ENCODE results near the gene CEMIP2. TPM values are rescaled to one million over a fixed set of nuclear protein-coding genes. Genes with fewer than 3 reads are reported as not detected.

CEMIP2 gene
- total and polyA plus RNA-seq, 4 donors = 37.3 to 150 (median 89.9) TPM

- 40 to 52% methylated on average over 4 of the region's 4 CpGs for WGBS, 2 donors
- H3K36me3 ChIP-seq (ENCODE audit: control insufficient read depth in 4 of 4, insufficient read depth in 4 of 4, low read length in 4 of 4) = no peaks in the 10 kb centered on the region
- H3K9ac ChIP-seq (ENCODE audit: insufficient read depth in 1 of 2, low read length in 2 of 2) = no peak overlapping the region
- H3K27ac ChIP-seq (ENCODE audit: low read depth in 1 of 2, low read length in 1 of 2) = peak overlapping the region in 1 of 2 donors; percentile 39
- peaks cover 0 to 3% (median 0%) of the 10 kb centered on the region in 3 donors for H3K27me3 ChIP-seq (ENCODE audit: control insufficient read depth in 3 of 3, insufficient read depth in 3 of 3, low read length in 2 of 3)
- no peak for ATAC-seq (ENCODE audit: insufficient read depth, low FRiP score)
- peak overlapping the region; percentile 67 for H3K4me3 ChIP-seq
- H3K9me3 ChIP-seq (ENCODE audit: control insufficient read depth in 4 of 4, insufficient read depth in 3 of 4, low read length in 3 of 4) = no peaks in the 10 kb centered on the region
- TF ChIP-seq CTCF (IDR thresholded peaks at IDR 0.05; ENCODE audit: control extremely low read depth, extremely low read depth) = no peak
- peaks cover 3 to 37% (median 7%) of the 10 kb centered on the region in 5 donors for H3K4me1 ChIP-seq (ENCODE audit: control insufficient read depth in 5 of 5, insufficient read depth in 5 of 5, low read length in 5 of 5)
- peak in 1 of 3 donors; percentile 28 for DNase-seq
Measured at GRCh38 chr9:71766663-71767062, 1.6 kb downstream of the CEMIP2 start.

- ATAC-seq (ENCODE audit: insufficient read depth, low FRiP score) (no peak), DNase-seq (no peak)
- Histone ChIP-seq H3K36me3 (ENCODE audit: control insufficient read depth in 4 of 4, insufficient read depth in 4 of 4, low read length in 4 of 4) (no peaks in the 10 kb centered on the region), H3K9me3 (ENCODE audit: control insufficient read depth in 4 of 4, insufficient read depth in 3 of 4, low read length in 3 of 4) (no peaks in the 10 kb centered on the region), H3K4me3 (peak overlapping the region; percentile 38), H3K9ac (ENCODE audit: insufficient read depth in 1 of 2, low read length in 2 of 2) (no peak overlapping the region), H3K27ac (ENCODE audit: low read depth in 1 of 2, low read length in 1 of 2) (no peak overlapping the region), H3K4me1 (ENCODE audit: control insufficient read depth in 5 of 5, insufficient read depth in 5 of 5, low read length in 5 of 5) (peaks cover 4 to 43% (median 10%) of the 10 kb centered on the region in 5 donors), H3K27me3 (ENCODE audit: control insufficient read depth in 3 of 3, insufficient read depth in 3 of 3, low read length in 2 of 3) (peaks cover 0 to 3% (median 0%) of the 10 kb centered on the region in 3 donors)
- 40 to 62% methylated on average over 2 of the region's 2 CpGs for WGBS, 2 donors
- TF ChIP-seq CTCF (IDR thresholded peaks at IDR 0.05; ENCODE audit: control extremely low read depth, extremely low read depth) = no peak
Measured at GRCh38 chr9:71765693-71766092, 2.6 kb downstream of the CEMIP2 start.

- no peak for TF ChIP-seq CTCF (IDR thresholded peaks at IDR 0.05; ENCODE audit: control extremely low read depth, extremely low read depth)
- 61 to 70% methylated on average over 1 of the region's 1 CpG for WGBS, 2 donors
- no peak overlapping the region for H3K9ac ChIP-seq (ENCODE audit: insufficient read depth in 1 of 2, low read length in 2 of 2)
- H3K4me3 ChIP-seq = no peak overlapping the region
- H3K9me3 ChIP-seq (ENCODE audit: control insufficient read depth in 4 of 4, insufficient read depth in 3 of 4, low read length in 3 of 4) = no peaks in the 10 kb centered on the region
- H3K36me3 ChIP-seq (ENCODE audit: control insufficient read depth in 4 of 4, insufficient read depth in 4 of 4, low read length in 4 of 4) = no peaks in the 10 kb centered on the region
- DNase-seq (no peak), ATAC-seq (ENCODE audit: insufficient read depth, low FRiP score) (no peak)
- no peaks in the 10 kb centered on the region for H3K27me3 ChIP-seq (ENCODE audit: control insufficient read depth in 3 of 3, insufficient read depth in 3 of 3, low read length in 2 of 3)
- peaks cover 4 to 42% (median 10%) of the 10 kb centered on the region in 5 donors for H3K4me1 ChIP-seq (ENCODE audit: control insufficient read depth in 5 of 5, insufficient read depth in 5 of 5, low read length in 5 of 5)
- no peak overlapping the region for H3K27ac ChIP-seq (ENCODE audit: low read depth in 1 of 2, low read length in 1 of 2)
Measured at GRCh38 chr9:71764891-71765290, 3.4 kb downstream of the CEMIP2 start.

- no peak for TF ChIP-seq CTCF (IDR thresholded peaks at IDR 0.05; ENCODE audit: control extremely low read depth, extremely low read depth)
- H3K4me1 ChIP-seq (ENCODE audit: control insufficient read depth in 5 of 5, insufficient read depth in 5 of 5, low read length in 5 of 5) = peaks cover 4 to 37% (median 10%) of the 10 kb centered on the region in 5 donors
- H3K27me3 ChIP-seq (ENCODE audit: control insufficient read depth in 3 of 3, insufficient read depth in 3 of 3, low read length in 2 of 3) = no peaks in the 10 kb centered on the region
- DNase-seq (no peak), ATAC-seq (ENCODE audit: insufficient read depth, low FRiP score) (no peak)
- H3K9me3 ChIP-seq (ENCODE audit: control insufficient read depth in 4 of 4, insufficient read depth in 3 of 4, low read length in 3 of 4) = no peaks in the 10 kb centered on the region
- 52 to 62% methylated on average over 4 of the region's 4 CpGs for WGBS, 2 donors
- no peak overlapping the region for H3K9ac ChIP-seq (ENCODE audit: insufficient read depth in 1 of 2, low read length in 2 of 2)
- H3K36me3 ChIP-seq (ENCODE audit: control insufficient read depth in 4 of 4, insufficient read depth in 4 of 4, low read length in 4 of 4) = no peaks in the 10 kb centered on the region
- H3K4me3 ChIP-seq = no peak overlapping the region
- no peak overlapping the region for H3K27ac ChIP-seq (ENCODE audit: low read depth in 1 of 2, low read length in 1 of 2)
Measured at GRCh38 chr9:71764463-71764862, 3.9 kb downstream of the CEMIP2 start.
